Measurements from ENCODE around the gene RNF34.
A peak's percentile ranks its signal among the peaks of the same experiment; 100 is the strongest.
"Not testable (repeated sequence)": the region's sequence is repeated elsewhere in the genome, so short reads cannot be mapped to it uniquely, and the experiment has no call there.

The RNF34 gene, protein sequence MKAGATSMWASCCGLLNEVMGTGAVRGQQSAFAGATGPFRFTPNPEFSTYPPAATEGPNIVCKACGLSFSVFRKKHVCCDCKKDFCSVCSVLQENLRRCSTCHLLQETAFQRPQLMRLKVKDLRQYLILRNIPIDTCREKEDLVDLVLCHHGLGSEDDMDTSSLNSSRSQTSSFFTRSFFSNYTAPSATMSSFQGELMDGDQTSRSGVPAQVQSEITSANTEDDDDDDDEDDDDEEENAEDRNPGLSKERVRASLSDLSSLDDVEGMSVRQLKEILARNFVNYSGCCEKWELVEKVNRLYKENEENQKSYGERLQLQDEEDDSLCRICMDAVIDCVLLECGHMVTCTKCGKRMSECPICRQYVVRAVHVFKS

DNA sequence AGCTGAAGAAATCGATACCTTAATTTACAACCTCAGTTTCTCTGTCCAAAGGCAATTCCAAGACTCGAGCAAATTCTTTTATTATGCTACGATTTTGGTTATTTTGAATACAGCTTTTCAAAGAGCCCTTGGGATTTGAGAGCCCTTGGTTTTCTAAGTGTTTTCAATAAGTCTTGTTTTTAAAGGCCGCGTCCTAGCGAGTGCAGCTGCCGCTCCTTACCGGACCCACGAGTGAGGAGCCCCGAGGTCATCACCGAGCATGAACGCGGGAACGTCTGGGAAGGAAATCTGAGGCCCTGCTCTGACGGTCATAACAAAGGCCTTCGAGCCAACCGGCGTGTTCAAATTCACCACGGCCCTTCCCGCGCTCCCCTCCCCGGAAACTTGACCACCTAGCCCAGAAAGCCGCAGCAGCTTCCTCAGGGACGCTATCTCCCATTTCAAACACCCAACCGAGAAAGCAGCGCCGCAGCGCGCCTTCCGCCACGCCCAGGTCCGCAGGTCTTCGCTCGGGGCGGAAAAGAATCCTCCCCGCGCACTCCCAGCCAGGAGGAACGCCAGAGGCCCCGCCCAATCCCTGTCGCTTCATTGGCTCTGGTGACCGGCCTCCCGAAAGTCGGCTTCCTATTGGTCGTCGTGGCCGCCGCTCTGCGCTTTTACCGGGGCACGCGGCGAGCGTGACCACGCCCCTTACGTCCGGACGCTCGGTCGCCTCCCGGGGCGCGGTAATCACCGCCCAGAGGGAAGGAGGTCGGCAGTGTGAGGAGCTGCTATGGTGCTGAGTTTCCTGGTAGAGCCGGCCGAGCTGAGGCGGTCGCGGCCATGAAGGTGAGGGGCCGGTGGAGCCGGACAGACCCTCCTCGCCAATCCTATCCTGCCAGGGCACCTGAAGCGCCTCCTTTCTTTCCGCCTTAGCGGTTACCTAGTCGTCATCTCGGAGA lies at the start of gene RNF34:
Gene RNF34 (plus strand): TSS at position 728 of the 941 bp plus-strand sequence. CDS start 95 bp downstream, at position 823.
- peak; percentile 99 for DNase-seq

DNA sequence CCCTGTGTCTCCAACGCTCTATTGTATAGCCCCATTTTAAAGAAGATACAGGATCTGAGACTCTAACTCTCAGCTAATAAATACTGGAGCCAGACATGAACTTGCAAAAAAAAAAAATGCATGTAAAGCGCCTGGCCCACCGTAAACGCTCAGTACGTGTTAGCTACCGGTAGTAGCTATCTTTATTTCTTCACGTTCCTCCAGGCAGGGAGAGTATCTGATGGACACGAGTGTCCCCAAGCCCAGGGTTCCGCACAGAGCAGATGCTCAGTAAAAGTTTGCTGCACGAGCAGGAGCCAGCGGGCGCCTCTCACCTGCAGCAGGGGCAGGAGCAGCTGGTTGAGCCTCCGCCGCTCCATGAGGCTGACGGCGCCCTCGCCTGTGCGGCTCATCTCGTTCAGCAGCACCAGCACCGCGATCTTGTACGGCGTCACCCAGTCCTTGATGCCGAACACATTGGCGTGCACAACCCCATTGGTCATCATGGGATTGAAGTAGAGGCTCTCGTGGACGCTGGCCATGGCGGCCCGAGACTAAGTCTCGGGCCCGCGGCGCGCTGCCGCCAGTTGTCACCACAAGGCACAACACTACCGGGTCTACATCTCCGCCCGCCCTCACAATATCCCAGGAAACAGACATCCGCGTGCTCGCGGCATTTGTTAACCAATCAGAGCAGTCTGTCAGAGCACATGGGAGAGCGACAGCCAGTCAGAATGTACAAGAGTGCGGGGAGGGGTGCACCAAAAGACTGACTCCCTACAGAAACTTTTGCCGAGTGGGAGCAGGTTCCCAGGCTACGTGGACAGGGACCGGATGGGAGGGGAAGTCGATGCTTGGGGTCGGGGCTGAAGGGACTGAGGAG lies 47.9 kb upstream of the RNF34 start, which contains the start of gene ANAPC5:
Gene ANAPC5 (minus strand): TSS at position 592 of the 862 bp plus-strand sequence. CDS start 71 bp downstream, at position 521.
- DNase-seq, result peak; percentile 99

DNA sequence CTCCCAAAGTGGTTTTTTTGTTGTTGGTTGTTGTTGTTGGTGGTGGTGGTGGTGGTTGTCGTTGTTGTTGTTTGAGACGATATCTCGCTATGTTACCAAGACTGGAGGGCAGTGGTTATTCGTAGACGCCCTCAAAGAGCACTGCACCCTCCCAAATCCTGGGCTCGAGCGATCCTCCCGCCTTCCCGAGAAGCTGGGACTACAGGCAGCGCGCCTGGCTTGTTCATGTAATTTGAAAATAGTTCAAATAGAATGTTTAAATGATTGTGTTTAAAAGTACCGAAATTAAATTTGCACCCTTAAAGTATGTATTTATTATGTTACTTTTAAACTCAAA lies 47.3 kb upstream of the RNF34 start:
- DNase-seq, result no peak

DNA sequence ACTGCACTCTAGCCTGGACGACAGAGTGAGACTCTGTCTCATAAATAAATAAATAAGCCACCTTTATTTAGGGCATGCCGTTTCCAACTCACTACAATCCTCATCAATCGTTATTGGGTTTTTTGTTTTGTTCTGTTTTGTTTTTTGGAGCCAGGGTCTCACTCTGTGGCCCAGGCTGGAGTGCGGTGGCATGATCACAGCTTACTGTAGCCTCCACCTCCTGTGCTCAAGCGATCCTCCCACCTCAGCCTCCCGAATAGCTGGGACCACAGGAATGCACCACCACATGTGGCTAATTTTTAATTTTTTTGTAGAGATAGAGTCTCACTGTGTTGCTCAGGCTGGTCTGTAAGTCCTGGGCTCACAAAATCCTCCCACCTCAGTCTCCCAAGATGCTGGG lies 44.1 kb upstream of the RNF34 start:
- no peak for DNase-seq

DNA sequence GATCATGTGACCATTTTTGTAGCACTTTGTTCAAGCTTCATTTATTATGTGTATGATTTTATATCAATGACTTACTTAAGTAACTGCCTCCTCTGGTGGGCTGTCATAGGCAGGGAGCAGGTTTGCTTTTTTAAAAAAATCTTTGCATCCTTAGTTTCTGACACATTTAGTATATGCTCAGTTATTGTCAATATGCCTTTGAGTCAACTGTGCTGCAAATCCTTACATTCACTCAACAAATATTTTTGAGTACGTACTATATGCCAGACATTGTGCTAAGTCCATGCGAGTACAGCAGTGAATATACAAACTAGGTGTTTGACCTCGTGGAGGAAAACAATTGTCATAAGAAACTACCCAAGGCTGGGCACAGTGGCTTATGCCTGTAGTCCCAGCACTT lies 43.3 kb upstream of the RNF34 start:
- DNase-seq, result no peak

DNA sequence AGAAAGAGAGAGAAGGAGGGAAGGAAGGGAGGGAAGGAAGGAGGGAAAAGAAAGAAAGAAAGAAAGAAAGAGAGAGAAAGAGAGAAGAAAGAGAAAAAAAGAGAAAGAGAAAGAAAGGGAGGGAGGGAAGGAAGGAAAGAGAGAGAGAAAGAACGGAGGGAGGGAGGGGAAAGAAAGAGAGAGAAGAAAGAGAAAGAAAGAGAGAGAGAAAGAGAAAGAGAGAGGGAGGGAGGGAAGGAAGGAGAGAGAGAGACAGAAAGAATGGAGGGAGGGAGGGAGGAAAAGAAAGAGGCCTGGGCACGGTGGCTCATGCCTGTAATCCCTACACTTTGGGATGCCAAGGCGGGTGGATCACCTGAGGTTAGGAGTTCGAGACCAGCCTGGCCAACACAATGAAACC lies 42.6 kb upstream of the RNF34 start:
- no peak for DNase-seq

DNA sequence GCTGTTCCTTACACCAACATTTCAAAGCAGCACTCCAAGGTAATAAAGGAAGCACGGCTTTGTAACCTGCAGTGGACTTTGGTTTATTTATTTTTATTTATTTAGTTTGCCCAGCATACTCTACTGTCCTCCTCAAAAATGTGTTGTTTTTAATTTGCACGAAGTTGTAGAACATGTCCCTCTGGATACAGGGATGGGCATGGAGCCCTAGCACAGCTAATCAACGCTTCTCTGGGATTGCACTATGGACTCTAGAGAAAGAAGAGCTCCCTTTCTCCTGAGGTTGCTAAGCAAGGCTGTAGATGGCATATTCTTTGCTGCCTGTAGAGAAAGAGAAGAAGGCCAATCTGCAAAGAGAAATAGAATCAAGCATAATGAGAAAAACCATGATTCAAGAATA lies 41.8 kb upstream of the RNF34 start:
- DNase-seq, result no peak

DNA sequence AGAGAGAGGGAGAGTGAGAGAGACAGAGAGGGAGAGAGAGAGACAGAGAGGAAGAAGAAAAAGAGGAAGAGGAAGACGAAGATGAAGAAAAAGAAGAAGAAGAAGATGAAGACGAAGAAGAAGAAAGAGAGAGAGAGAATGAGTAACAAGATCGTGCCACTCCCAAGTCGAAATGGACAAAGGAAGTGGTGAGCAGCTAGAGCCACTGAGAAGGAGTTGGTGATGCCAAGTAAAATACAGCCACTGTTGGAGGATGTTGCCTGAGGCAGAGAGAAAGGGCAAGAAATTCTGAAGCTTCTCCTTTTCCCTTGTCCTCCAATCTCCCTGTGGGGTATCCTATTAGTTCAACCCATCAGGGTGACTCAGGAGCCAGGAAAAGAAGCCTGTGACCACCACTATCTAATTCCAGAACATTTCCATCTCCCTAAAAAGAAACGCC lies 35.2 kb upstream of the RNF34 start:
- peak; percentile 28 for DNase-seq

DNA sequence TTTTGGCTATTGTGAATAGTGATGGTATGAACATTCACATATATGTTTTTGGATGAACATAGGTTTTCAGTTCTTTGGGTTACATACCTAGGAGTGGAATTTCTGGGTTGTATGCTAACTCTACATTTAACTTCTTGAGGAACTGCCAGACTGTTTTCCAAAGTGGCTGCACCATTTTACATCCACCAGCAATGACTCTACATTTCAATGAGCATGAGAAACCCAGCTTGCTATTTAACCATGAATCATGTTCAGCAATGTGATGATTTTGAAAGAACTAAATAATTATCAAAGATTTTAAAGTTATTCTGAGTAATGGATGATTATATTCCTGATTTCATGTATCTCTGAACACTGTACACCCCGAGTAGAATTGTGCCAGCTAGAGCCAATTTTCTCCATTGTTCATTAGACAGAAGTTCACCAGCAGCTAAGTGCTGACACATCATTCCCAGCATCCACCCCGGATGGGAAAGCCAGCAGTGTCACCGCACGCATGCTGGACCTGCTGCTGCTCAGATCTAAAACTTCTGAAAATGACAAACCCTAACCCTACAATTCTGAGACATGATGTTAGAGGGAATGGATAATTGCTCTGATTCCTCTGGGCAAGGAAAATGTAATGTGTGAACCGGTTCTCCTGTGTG lies 34.4 kb upstream of the RNF34 start:
- DNase-seq, result no peak

DNA sequence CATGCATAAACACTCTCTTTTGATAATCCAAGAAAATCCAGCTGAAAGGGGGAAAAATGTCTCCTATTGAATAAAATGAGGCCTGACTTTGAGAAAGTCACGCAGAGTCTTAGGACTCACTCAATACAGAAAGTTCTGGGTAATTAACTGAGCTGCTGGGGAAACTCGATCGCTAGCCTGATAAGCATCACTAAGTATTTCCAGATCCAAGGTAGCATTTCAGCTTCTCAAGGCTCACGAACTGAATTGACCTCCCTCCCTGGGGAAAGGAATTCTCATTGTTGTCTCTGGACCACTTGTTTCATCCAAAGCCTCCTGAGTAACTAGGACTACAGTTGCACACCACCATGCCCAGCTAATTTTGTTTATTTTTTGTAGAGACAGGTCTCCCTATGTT lies 33.9 kb upstream of the RNF34 start:
- DNase-seq, result no peak

DNA sequence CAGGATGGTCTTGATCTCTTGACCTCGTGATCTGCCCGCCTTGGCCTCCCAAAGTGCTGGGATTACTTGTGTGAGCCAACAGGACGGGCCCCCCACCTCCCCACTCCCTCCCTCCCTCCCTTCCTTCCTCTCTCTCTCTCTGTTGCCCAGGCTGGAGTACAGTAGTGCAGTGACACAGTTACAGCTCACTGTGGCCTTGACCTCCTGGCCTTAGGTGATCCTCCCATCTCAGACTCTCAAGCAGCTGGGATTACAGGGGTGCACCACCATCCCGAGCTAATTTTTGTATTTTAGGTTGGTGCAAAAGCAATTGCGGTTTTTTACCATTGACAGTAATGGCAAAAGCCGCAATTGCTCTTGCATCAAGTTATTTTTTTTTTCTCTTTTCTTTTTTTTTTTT lies 28.5 kb upstream of the RNF34 start:
- no peak for DNase-seq

DNA sequence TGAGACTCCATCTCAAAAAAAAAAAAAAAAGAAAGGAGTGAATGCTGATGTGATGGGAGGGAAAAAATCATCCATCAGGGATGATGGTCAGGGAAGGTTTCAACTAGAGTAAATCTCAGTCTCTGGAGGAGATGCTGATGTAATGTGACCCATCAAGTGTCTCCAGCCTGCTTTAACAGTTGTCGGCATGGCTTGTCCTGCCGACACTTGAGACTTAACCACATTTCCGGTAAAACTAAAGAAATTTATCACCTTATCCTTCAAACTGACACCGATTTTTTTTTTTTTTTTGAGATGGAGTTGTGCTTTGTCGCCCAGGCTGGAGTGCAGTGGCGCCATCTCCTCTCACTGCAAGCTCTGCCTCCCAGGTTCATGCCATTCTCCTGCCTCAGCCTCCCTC lies 26.2 kb upstream of the RNF34 start:
- no peak for DNase-seq

DNA sequence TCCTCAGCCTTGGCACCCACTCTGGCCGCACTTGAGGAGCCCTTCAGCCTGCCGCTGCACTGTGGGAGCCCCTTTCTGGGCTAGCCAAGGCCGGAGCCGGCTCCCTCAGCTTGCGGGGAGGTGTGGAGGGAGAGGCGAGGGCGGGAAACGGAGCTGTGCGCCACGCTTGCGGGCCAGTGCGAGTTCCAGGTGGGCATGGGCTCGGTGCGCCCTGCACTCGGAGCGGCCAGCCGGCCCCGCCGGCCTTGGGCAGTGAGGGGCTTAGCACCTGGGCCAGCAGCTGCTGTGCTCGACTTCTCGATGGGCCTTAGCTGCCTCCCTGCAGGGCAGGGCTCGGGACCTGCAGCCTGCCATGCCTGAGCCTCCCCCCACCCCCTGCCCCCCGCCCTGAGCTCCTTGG lies 25.6 kb upstream of the RNF34 start:
- DNase-seq, result not testable (repeated sequence)

DNA sequence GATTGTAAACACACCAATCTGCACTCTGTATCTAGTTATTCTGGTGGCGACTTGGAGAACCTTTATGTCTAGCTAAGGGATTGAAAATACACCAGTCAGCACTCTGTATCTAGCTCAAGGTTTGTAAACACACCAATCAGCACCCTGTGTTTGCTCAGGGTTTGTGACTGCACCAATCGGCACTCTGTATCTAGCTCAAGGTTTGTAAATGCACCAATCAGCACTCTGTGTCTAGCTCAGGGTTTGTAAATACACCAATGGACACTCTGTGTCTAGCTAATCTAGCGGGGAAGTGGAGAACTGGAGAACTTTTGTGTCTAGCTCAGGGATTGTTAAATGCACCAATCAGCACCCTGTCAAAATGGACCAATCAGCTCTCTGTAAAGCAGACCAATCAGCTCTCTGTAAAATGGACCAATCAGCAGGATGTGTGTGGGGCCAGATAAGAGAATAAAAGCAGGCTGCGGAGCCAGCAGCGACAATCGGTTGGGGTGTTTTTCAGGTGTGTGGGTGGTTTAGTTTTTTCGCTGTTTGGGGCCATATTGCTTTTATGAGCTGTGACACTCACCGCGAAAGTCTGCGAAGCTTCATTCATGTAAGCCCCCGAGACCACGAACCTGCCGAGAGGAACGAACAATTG lies 24.9 kb upstream of the RNF34 start:
- not testable (repeated sequence) for DNase-seq

DNA sequence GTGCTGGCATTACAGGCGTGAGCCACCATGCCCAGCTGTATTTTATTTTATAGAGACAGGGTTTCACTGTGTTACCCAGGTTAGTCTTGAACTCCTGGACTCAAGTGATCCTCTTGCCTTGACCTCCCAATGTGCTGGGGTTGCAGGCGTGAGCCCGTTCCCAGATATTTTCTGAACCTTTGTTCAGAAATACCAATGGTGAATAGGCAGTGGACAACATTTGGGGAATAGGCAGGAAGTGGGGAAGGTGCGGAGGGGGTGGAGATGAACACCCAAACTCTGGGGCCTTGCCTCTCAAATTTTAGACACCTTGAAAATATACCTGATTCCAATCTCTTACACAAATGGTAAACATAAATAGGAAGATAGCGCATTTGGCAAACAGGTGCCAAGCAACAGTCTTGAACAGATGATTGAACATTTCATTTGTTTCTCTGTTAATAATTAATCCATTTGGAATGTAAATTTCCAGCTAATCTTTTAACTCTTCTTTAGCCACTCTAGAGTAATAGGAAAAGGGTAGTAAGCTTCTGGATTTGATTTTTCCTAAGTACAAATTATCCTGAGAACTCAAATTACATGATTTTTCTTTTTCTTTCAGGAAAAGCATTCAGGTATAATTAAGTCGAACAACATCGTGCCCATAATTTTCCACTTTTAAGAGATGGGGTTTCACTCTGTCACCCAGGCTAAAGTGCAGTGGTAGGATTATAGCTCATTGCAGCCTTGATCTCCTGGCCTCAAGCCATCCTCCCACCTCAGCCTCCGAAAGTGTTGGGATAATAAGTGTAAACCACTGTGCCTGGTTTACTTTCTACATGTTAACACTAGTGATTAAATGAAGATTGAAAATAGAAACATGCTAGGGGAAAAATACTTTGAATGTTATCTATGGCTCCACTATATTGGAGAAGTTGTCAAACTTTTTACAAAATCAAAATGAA lies 22.9 kb upstream of the RNF34 start:
- no peak for DNase-seq

DNA sequence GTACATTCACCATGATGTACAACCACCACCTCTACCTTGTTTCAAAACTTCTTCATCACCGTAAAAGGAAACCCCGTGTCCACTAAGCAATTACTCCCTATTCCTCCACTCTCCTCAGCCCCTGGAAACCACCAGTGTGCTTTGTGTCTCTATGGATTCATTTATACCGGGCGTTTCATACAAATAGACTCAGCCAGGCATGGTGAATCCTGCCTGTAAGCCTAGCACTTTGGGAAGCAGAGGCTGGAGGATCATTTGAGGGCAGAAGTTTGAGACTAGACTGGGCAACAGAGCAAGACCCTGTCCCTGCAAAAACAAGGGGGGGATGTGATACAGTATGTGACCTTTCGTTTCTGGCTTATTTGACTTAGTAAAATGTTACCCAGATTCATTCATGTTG lies 21.2 kb upstream of the RNF34 start:
- no peak for DNase-seq

DNA sequence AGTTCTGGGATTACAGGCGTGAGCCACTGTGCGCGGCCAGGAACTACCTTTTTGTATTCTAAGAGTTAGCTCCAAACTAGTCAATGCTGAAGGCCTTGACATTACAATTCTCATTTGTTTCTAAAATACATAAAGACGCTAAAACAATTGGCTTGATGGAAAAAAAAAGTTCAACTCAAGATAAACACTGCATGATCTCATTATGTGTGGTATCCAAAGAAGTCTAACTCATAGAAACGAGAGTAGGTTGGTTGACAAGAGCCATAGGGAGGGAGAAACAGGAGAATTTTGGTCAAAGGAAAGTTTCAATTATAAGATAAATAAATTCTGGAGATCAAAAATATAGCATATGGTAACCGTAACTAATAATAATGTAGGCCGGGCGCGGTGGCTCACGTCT lies 20.0 kb upstream of the RNF34 start:
- DNase-seq, result no peak

DNA sequence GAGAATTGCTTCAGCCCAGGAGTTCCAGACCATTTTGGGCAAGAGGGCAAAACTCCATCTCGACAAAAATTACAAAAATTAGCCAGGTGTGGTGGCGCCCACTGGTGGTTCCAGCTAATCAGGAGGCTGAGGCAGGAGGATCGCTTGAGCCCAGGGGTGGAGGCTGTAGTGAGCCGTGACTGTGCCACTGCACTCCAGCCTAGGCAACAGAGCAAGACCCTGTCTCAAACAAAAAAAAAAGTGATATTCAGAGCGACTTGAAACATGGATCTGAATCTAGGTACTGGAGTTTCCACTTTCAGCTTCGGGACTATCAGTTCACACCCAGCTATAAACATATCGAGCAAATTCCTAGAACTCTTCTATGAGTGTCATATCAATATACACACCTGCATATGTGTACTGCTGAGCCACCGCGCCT lies 16.3 kb upstream of the RNF34 start:
- no peak for DNase-seq

DNA sequence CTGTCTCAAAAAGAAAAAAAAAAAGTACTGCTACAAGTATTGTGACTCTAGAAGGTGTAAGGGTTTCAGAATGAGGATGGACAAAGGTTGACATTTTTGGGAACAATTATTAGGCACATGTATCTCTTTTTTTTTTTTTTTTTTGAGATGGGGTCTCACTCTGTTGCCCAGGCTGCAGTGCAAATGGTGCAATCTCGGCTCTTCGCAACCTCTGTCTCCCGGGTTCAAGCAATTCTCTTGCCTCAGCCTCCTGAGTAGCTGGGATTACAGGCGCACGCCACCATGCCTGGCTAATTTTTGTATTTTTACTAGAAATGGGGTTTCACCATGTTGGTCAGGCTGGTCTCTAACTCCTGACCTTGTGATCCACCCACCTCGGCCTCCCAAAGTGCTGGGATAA lies 15.0 kb upstream of the RNF34 start:
- DNase-seq, result not testable (repeated sequence)

DNA sequence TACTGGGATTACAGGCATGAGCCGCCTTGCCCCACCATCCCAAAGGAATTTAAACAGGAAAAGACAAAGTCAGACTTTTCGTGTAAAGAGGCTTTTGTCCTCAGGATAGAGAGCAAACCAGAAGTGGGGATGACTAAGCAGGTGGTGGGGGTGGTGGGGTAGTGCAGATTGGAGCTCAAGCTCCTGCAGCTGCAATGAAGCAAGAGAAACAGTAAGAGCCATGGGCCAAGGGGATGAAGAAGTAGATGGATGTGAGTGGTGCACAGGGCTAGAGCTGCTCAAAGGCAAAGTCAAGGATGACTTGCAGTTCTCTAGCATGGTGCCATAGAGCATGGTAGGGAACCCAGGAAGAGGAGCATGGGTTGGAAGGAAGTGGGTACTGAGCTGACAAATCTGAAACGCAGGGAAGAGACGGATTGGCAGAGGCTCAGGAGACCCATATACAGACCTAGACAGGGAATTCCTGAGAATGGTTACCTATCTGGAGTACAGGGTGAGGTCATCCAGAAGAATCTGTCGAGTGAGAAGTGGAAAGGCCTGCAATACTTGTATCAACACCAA lies 11.4 kb upstream of the RNF34 start:
- DNase-seq, result peak; percentile 48
